ENCODE data around the gene CHST5. TPM values are rescaled to one million over a fixed set of nuclear protein-coding genes. Genes with fewer than 3 reads are reported as not detected.

Gene CHST5
- polyA plus RNA-seq, 1 donor from 2014 or later, result 2.7 TPM

- Histone ChIP-seq H3K79me2 (replicated peaks; ENCODE audit: insufficient read depth, low read length) (no peaks in the 10 kb centered on the region), H3K4me3 (ENCODE audit: low read length) (no peak overlapping the region), H3K9me3 (ENCODE audit: low read length) (no peaks in the 10 kb centered on the region), H3K4me2 (ENCODE audit: low read length) (no peak overlapping the region), H3K27me3 (ENCODE audit: insufficient read depth, low read depth, low read length) (no peaks in the 10 kb centered on the region), H4K20me1 (ENCODE audit: insufficient read depth) (no peaks in the 10 kb centered on the region), H3F3A (ENCODE audit: insufficient read depth, low read length, poor library complexity, severe bottlenecking) (no peaks in the 10 kb centered on the region), H3K9me2 (ENCODE audit: insufficient read depth, low read length) (no peaks in the 10 kb centered on the region), H3K9ac (ENCODE audit: low read length) (no peak overlapping the region), H3K27ac (ENCODE audit: low read length) (no peak overlapping the region), H2AFZ (ENCODE audit: low read depth, low read length) (no peak overlapping the region), H3K36me3 (ENCODE audit: insufficient read depth, low read length) (no peaks in the 10 kb centered on the region)
- TF ChIP-seq SMC3 (conservative IDR thresholded peaks at IDR 0.05; ENCODE audit: poor library complexity) (no peak), POLR2AphosphoS5 (IDR thresholded peaks at IDR 0.05) (no peak), MXI1 (conservative IDR thresholded peaks at IDR 0.05; ENCODE audit: poor library complexity, severe bottlenecking) (no peak), RAD21 (conservative IDR thresholded peaks at IDR 0.05) (no peak), EZH2 (IDR thresholded peaks at IDR 0.05; ENCODE audit: borderline replicate concordance, insufficient read depth, low read length, poor library complexity, severe bottlenecking) (no peak), TAF1 (IDR thresholded peaks at IDR 0.05; ENCODE audit: low read depth) (no peak)
Observed at GRCh38 chr16:75534560-75535205, 1.2 kb downstream of the CHST5 start.

GRCh38 chr16:75532791-75533190, 3.1 kb downstream of the CHST5 start:
- no peaks in the 10 kb centered on the region for H3K36me3 ChIP-seq (ENCODE audit: insufficient read depth, low read length)
- no peaks in the 10 kb centered on the region for H3F3A ChIP-seq (ENCODE audit: insufficient read depth, low read length, poor library complexity, severe bottlenecking)
- no peaks in the 10 kb centered on the region for H3K79me2 ChIP-seq (replicated peaks; ENCODE audit: insufficient read depth, low read length)
- no peak overlapping the region for H2AFZ ChIP-seq (ENCODE audit: low read depth, low read length)
- H3K9ac ChIP-seq (ENCODE audit: low read length), result no peak overlapping the region
- no peak overlapping the region for H3K4me2 ChIP-seq (ENCODE audit: low read length)
- H3K9me2 ChIP-seq (ENCODE audit: insufficient read depth, low read length), result no peaks in the 10 kb centered on the region
- H3K27ac ChIP-seq (ENCODE audit: low read length), result no peak overlapping the region
- no peak overlapping the region for H3K4me3 ChIP-seq (ENCODE audit: low read length)
- no peaks in the 10 kb centered on the region for H4K20me1 ChIP-seq (ENCODE audit: insufficient read depth)
- no peaks in the 10 kb centered on the region for H3K9me3 ChIP-seq (ENCODE audit: low read length)
- TF ChIP-seq MXI1 (conservative IDR thresholded peaks at IDR 0.05; ENCODE audit: poor library complexity, severe bottlenecking) (no peak), CTCF (IDR thresholded peaks at IDR 0.05; ENCODE audit: poor library complexity, severe bottlenecking) (no peak)
- no peaks in the 10 kb centered on the region for H3K27me3 ChIP-seq (ENCODE audit: insufficient read depth, low read depth, low read length)

- no peak for TF ChIP-seq EZH2 (IDR thresholded peaks at IDR 0.05; ENCODE audit: borderline replicate concordance, insufficient read depth, low read length, poor library complexity, severe bottlenecking)
- TF ChIP-seq POLR2AphosphoS5 (IDR thresholded peaks at IDR 0.05), result no peak
Observed at GRCh38 chr16:75532142-75532765, 3.7 kb downstream of the CHST5 start.

More at GRCh38 chr16:75532142-75532765, 3.7 kb downstream of the CHST5 start:
- H3K4me3 ChIP-seq (ENCODE audit: low read length), result no peak overlapping the region
- H4K20me1 ChIP-seq (ENCODE audit: insufficient read depth), result no peaks in the 10 kb centered on the region
- H3K79me2 ChIP-seq (replicated peaks; ENCODE audit: insufficient read depth, low read length), result no peaks in the 10 kb centered on the region
- H3K9me3 ChIP-seq (ENCODE audit: low read length), result no peaks in the 10 kb centered on the region
- no peaks in the 10 kb centered on the region for H3K36me3 ChIP-seq (ENCODE audit: insufficient read depth, low read length)
- H3F3A ChIP-seq (ENCODE audit: insufficient read depth, low read length, poor library complexity, severe bottlenecking), result no peaks in the 10 kb centered on the region
- no peak overlapping the region for H3K9ac ChIP-seq (ENCODE audit: low read length)
- H3K9me2 ChIP-seq (ENCODE audit: insufficient read depth, low read length), result no peaks in the 10 kb centered on the region
- no peaks in the 10 kb centered on the region for H3K27me3 ChIP-seq (ENCODE audit: insufficient read depth, low read depth, low read length)
- H3K27ac ChIP-seq (ENCODE audit: low read length), result no peak overlapping the region
- no peak overlapping the region for H3K4me2 ChIP-seq (ENCODE audit: low read length)
- H2AFZ ChIP-seq (ENCODE audit: low read depth, low read length), result no peak overlapping the region

All from neural cell (in vitro differentiated cells).